GM20431 (cell line): Measurements from ENCODE around the gene PAN3.
"Not testable (repeated sequence)": the region's sequence is repeated elsewhere in the genome, so short reads cannot be mapped to it uniquely, and the experiment has no call there.

ENCODE experiments used
- in situ Hi-C: fragments of 300-500 bp; cut with MseI, MboI; formaldehyde crosslinking; loops from one replicate; pipeline ENCODE4 v1.15.0; 2020; ENCODE audit warnings: low sequenced_read_pairs; ENCODE audit not compliant: unreplicated experiment

The PAN3 gene

GRCh38 chr13:28129911-28130693 is 8.2 kb upstream of the PAN3 start:
- in situ Hi-C loops = no loop called here

DNA sequence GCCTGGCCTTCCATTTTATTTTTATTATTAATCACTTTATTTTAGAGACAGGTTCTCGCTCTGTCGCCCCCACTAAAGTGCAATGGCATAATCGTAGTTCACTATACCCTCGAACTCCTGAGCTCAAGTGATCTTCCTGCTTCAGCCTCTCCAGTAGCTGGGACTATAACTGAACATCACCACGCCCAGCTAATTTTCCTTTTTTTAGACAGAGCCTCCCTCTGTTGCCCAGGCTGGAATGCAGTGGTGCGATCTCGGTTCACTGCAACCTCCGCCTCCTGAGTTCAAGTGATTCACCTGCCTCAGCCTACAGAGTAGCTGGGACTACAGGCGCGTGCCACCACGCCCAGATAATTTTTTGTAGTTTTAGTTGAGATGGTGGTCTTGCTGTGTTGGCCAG is 6.7 kb upstream of the PAN3 start:
- in situ Hi-C loops = no loop called here

DNA sequence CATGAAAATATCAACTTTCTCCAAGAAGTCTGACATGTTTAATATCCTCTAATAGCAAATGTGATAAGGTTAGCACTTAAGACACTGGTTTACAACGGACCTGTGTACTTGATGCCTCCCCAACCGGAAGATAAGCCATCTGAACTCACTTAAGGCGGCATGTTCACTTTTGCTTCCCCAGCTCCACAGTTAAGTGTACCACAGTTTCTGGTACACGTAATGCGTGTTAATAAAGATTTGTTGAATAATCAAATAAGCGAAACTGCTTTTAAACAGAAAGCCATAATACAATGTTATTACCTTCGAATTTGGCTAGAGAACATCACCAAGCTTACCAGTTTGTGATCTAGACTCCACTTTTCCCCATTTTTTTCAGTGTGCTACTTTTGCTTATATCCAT is 1.4 kb upstream of the PAN3 start:
- in situ Hi-C loops = no loop called here

GRCh38 chr13:28137596-28137995 is 749 bp upstream of the PAN3 start:
- in situ Hi-C loops = no loop called here

GRCh38 chr13:28138756-28139470 is 568 bp downstream of the PAN3 start:
- in situ Hi-C loops = no loop called here

GRCh38 chr13:28140433-28141125 is 2.2 kb downstream of the PAN3 start:
- in situ Hi-C loops = no loop called here

DNA sequence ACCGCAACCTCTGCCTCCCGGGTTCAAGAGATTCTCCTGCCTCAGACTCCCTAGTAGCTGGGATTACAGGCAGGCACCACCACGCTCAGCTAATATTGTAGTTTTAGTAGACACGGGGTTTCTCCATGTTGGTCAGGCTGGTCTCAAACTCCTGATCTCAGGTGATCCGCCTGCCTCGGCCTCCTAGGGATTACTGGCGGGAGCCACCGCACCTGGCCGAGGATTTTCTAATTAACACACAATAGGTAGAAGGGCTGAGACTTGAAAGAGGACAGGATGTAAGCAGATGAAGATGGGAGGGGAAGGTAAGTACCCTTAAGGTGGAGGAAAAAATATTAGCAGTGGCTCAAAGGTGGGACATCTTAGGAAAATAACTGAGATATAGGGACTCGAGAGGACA is 3.2 kb downstream of the PAN3 start:
- in situ Hi-C loops = not testable (repeated sequence)

GRCh38 chr13:28145049-28145448 is 6.7 kb downstream of the PAN3 start:
- in situ Hi-C loops = no loop called here

DNA sequence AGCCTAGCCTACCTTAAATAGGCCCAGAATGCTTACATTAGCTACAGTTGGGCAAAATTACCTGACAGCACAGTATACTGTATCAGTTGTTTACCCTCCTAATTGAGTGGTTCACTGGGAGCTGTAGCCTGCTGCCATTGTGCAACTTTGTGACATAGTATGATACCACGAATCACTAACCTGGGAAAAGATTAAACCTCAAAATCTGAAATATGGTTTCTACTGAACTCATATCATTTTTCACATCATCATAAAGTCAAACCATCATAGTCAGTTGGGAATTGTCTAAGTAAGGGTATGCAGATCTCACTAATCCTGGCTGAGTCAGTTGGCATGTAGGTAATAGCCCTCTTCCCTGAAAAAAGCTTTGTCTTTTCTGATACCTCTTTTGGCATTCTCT is 9.2 kb downstream of the PAN3 start:
- in situ Hi-C loops = no loop called here

DNA sequence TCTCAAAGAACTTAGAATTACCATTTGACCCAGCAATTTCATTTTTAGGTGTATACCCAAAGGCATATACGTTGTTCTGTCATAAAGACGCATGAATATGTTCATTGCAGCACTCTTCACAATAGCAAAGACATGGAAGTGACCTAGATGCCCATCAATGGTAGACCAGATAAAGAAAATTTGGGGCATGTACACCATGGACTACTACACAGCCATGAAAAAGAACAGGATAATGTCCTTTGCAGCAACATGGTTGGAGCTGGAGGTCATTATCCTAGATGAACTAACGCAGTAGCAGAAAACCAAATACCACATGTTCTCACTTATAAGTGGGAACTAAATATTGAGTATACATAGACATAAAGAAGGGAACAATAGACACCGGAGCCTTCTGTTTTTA is 20.7 kb downstream of the PAN3 start:
- in situ Hi-C loops = no loop called here

DNA sequence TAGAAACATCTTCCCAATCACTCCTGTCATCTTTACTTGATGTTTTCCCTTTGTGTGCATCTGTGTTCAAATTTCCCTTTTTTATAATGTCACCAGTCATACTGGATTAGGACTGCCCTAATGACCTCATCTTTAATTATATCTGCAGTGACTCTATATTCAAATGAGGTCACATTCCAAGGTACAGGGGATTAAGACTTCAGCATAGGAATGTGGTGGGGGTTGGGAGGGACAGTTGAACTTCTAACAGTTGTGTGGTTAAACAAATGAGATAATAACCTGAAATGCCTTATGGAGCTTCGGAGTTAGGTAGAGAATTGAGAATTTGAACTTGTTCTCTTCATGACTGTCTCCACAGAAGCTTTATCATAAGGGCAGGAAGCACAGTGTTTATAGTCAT is 23.0 kb downstream of the PAN3 start:
- in situ Hi-C loops = no loop called here

DNA sequence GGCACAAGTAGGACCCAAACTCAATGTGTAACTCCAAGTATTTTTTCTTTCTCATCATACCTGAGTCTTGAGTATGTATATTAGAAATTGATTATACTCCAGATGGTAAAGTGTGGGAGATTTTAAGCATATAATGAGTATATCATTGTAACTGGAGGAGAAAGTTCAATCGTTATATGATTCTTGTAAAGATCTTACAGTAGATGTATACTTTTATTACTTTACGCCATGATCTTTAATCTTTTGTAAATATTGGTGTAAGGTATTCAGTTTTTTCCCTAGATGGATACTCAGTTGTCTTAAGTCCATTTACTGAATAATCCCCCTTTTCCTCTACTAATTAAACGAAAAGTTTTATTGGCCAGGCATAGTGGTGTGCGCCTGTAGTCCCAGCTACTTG is 25.2 kb downstream of the PAN3 start:
- in situ Hi-C loops = no loop called here

- in situ Hi-C loops = no loop called here
Measured at GRCh38 chr13:28166257-28166656, 27.9 kb downstream of the PAN3 start.

- in situ Hi-C loops = no loop called here
Measured at GRCh38 chr13:28171266-28171665, 32.9 kb downstream of the PAN3 start.

DNA sequence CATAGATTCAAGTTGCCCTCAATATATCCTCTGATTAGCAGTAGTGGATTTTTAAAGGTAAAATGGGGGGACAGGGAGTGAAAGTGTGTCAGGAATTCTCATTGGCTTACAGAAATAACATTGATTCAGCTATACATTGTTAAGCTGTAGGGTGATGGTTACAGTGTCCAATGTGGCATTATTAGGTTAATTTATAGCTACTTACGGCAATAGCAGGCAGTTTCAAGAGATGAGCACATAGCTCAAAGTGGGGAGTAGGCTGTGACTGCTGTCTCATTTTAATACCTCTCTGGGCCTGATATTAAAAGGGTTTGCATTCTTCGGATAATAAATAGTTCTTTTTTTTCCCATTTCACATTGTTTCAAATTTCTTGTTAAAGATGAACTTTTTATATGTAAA is 34.6 kb downstream of the PAN3 start:
- in situ Hi-C loops = no loop called here

- in situ Hi-C loops = no loop called here
Measured at GRCh38 chr13:28173793-28174192, 35.4 kb downstream of the PAN3 start.

- in situ Hi-C loops = no loop called here
Measured at GRCh38 chr13:28177327-28177726, 39.0 kb downstream of the PAN3 start.

GRCh38 chr13:28177877-28178276 is 39.5 kb downstream of the PAN3 start:
- in situ Hi-C loops = no loop called here

GRCh38 chr13:28179974-28180373 is 41.6 kb downstream of the PAN3 start:
- in situ Hi-C loops = no loop called here

- in situ Hi-C loops = no loop called here
Measured at GRCh38 chr13:28181413-28181812, 43.1 kb downstream of the PAN3 start.

DNA sequence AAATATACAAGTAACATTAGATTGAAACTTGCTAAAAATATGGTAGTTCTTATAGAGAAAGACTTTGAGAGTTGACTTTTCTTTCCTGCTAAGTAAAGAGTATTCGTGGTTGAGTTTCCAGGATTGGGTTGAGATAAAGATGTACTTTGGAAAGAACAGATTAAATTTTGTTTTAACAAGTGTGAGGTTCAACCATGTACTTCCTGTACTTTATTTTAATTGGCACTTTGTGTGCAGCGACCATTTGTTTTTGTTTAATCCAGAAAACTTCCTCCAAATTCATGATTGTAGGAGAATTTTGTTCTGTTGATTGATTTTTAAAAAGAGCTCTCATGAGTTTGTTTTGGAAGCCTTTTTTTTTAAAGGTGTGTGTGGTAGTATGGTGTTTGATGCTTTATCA is 46.9 kb downstream of the PAN3 start:
- in situ Hi-C loops = no loop called here
